Left ventricle myocardium inferior (tissue), 1 donor: Measurements from ENCODE around the gene AUTS2. TPM values are rescaled to one million over a fixed set of nuclear protein-coding genes. Genes with fewer than 3 reads are reported as not detected.

Experiments used
- DNase-seq: peaks from one replicate; pipeline ENCODE4 v3.0.0-alpha.2; 2020
- H3K27ac ChIP-seq: fragments of 200-600 bp; replicated peaks from 2 replicates; pipeline ENCODE4 v1.8.0; 2021
- H3K27me3 ChIP-seq: fragments of 200-600 bp; 2 replicates; pipeline ENCODE4 v1.8.0; 2021; ENCODE audit warnings: low read depth
- H3K36me3 ChIP-seq: fragments of 200-600 bp; 2 replicates; pipeline ENCODE4 v1.8.0; 2021
- H3K4me1 ChIP-seq: fragments of 200-600 bp; 2 replicates; pipeline ENCODE4 v1.8.0; 2021
- H3K4me3 ChIP-seq: fragments of 200-600 bp; 2 replicates; pipeline ENCODE4 v1.8.0; 2021; ENCODE audit warnings: mild to moderate bottlenecking, moderate library complexity
- H3K9me3 ChIP-seq: fragments of 200-600 bp; replicated peaks from 2 replicates; pipeline ENCODE4 v1.8.0; 2021
- intact Hi-C: fragments of 100-400 bp; cut with micrococcal nuclease; formaldehyde crosslinking; loops from one replicate; pipeline ENCODE4 v1.11.0; 2022
- total RNA-seq: library from RNA; stranded (reverse); fragmentation: NEBNext Ultra II Directional; extraction: Animal tissue kit (Norgen Biotek cat#: 25700); gene quantifications from one replicate; pipeline ENCODE4 v1.2.1, GENCODE V29; 2021
- TF ChIP-seq, protein P1 (sequence below): fragments of 200-600 bp; IDR thresholded peaks from 2 replicates; pipeline ENCODE4 v1.8.0; 2021; ENCODE audit warnings: antibody characterized with exemption, mild to moderate bottlenecking, borderline replicate concordance
- donor health status: DM: no; HTN: yes; CAD: no; lungs with severe emphysema.

Gene AUTS2
- total RNA-seq, 1 donor from 2014 or later = 10.5 TPM

DNA sequence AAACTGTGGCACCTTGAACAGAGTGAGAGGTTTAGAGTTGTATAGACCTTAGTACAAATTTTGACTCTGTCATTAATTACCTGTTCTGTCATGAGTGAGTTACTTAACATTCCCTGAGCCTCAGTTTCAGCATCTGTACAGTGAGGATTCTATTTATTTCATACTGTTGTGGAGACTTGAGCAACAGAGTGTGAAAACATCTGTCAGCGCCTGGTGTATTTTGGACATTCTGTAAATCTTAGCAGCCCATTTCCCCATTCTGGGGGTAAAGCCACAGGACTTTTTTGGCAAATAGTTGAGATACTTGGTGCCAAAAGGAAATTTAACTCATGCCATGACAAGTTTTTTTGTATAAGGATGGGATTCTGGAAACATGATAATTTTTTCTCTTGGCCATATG is 94.8 kb downstream of the AUTS2 start:
- Histone ChIP-seq H3K4me1 (peaks cover 3% of the 10 kb centered on the region), H3K36me3 (no peaks in the 10 kb centered on the region), H3K27ac (no peak overlapping the region), H3K27me3 (no peaks in the 10 kb centered on the region), H3K4me3 (no peak overlapping the region), H3K9me3 (no peaks in the 10 kb centered on the region)
- intact Hi-C loops = no loop called here
- no peak for DNase-seq
- TF ChIP-seq, protein P1, sequence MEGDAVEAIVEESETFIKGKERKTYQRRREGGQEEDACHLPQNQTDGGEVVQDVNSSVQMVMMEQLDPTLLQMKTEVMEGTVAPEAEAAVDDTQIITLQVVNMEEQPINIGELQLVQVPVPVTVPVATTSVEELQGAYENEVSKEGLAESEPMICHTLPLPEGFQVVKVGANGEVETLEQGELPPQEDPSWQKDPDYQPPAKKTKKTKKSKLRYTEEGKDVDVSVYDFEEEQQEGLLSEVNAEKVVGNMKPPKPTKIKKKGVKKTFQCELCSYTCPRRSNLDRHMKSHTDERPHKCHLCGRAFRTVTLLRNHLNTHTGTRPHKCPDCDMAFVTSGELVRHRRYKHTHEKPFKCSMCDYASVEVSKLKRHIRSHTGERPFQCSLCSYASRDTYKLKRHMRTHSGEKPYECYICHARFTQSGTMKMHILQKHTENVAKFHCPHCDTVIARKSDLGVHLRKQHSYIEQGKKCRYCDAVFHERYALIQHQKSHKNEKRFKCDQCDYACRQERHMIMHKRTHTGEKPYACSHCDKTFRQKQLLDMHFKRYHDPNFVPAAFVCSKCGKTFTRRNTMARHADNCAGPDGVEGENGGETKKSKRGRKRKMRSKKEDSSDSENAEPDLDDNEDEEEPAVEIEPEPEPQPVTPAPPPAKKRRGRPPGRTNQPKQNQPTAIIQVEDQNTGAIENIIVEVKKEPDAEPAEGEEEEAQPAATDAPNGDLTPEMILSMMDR = no peak

GRCh38 chr7:69696054-69696591 is 97.8 kb downstream of the AUTS2 start:
- no peaks in the 10 kb centered on the region for H3K36me3 ChIP-seq
- intact Hi-C loops = no loop called here
- H3K9me3 ChIP-seq = no peaks in the 10 kb centered on the region
- TF ChIP-seq, protein P1 = no peak
- no peak overlapping the region for H3K27ac ChIP-seq
- H3K4me3 ChIP-seq = no peak overlapping the region
- H3K27me3 ChIP-seq = peaks cover 3% of the 10 kb centered on the region
- no peak for DNase-seq
- peaks cover 9% of the 10 kb centered on the region for H3K4me1 ChIP-seq

DNA sequence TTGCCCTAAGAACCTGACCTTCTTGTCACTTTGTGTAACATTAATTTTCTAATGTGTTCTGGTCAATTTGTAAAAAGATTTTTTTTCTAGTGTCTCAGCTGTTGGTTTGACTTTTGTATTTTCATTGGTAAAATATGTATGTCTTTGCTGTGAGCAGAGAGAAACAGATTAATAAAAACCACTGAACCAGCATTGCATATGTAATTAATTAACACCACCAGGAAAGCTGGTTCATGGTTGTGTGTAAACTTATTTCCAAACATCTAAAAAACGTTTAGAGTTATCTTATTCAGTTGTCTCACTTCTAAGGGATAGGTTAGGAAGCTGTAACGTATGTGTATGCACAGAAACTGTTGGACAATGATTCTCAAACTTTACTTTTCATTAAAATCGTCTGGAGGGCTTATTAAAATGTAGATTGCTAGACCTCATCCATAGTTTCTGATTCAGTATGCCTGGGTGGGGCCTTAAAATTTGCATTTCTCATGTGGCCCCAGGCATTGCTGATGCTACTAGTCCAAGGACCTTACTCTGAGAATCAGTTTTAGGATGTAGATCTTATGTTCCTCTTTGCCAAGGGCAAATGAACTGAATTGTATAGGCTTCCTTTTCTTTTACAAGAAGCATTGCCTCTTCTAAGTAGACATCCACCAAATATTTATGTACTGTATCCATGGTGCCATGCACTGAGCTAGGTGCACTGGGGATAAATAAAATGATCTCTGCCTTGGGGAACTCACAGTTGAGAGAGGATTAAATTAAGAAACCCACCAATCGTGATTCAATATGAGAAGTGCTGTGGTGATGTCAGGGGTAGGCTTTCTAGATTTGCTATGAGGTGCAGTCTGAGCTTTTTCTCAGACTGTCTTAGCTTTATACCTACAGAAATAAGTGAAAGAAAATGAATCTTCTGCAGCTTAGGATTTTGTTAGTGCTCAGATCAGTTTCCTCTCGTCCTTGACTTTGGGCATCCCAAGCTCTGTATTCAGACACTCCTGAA is 98.7 kb downstream of the AUTS2 start:
- peaks cover 9% of the 10 kb centered on the region for H3K4me1 ChIP-seq
- H3K27me3 ChIP-seq = peaks cover 3% of the 10 kb centered on the region
- H3K27ac ChIP-seq = no peak overlapping the region
- DNase-seq = no peak
- intact Hi-C loops = no loop called here
- H3K9me3 ChIP-seq = no peaks in the 10 kb centered on the region
- no peak overlapping the region for H3K4me3 ChIP-seq
- TF ChIP-seq, protein P1 = no peak
- H3K36me3 ChIP-seq = no peaks in the 10 kb centered on the region

DNA sequence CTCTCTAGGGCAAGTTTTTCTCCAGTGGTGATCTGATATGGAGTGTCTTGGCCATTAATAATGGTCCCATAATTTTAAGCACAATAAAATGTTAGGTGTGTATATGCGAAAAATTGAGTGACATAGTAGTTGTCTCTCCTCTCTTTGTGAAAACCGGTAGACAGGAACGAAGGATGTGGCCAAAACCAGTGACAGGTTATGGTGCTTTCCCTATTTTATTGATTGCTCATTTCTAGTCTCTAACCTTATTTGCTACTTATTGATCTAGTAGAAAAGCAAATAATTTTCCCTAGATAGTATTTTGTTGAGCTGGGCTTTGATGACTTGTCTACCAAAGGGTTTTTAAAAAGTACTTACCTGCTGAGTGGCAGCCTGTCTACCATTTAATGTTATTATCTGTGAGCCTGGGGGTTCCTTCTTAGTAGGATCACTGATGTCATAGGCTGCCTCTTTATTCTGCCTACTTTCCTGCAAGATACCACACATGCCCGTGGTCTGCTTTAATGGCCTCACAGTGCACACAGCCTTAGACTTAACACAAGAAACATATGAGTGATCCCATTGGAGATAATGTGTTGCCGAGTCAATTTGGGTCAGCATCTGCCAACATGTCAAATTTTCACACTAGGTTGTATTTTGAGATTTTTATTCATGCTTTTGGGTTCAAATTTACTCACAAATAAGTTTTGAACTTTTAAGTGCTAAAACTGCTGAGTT is 100.0 kb downstream of the AUTS2 start:
- peaks cover 16% of the 10 kb centered on the region for H3K4me1 ChIP-seq
- TF ChIP-seq, protein P1 = no peak
- no peaks in the 10 kb centered on the region for H3K9me3 ChIP-seq
- no peak overlapping the region for H3K4me3 ChIP-seq
- intact Hi-C loops = no loop called here
- H3K27me3 ChIP-seq = peaks cover 3% of the 10 kb centered on the region
- H3K36me3 ChIP-seq = no peaks in the 10 kb centered on the region
- H3K27ac ChIP-seq = no peak overlapping the region
- no peak for DNase-seq

- no peak overlapping the region for H3K27ac ChIP-seq
- TF ChIP-seq, protein P1 = no peak
- no peak for DNase-seq
- no peaks in the 10 kb centered on the region for H3K9me3 ChIP-seq
- no peak overlapping the region for H3K4me3 ChIP-seq
- no peaks in the 10 kb centered on the region for H3K36me3 ChIP-seq
- peaks cover 3% of the 10 kb centered on the region for H3K27me3 ChIP-seq
- H3K4me1 ChIP-seq = peaks cover 17% of the 10 kb centered on the region
- intact Hi-C loops = no loop called here
Measured at GRCh38 chr7:69699931-69700330, 101.7 kb downstream of the AUTS2 start.
